Retinal pigment epithelial cell (primary cell): ENCODE data around the gene TXNDC17.

Experiments
- DNase-seq: peaks from one replicate; pipeline ENCODE4 v3.0.0-alpha.2; 2010; ENCODE audit warnings: low read depth
- H3K4me3 ChIP-seq: 2 replicates; pipeline ENCODE4 v1.5.1; 2011; ENCODE audit warnings: mild to moderate bottlenecking, low read length, control low read depth, moderate library complexity
- CTCF ChIP-seq: conservative IDR thresholded peaks from 2 replicates; pipeline ENCODE4 v1.5.1; 2011; ENCODE audit warnings: low read depth, low read length, control low read depth, inconsistent platforms

TXNDC17 gene

DNA sequence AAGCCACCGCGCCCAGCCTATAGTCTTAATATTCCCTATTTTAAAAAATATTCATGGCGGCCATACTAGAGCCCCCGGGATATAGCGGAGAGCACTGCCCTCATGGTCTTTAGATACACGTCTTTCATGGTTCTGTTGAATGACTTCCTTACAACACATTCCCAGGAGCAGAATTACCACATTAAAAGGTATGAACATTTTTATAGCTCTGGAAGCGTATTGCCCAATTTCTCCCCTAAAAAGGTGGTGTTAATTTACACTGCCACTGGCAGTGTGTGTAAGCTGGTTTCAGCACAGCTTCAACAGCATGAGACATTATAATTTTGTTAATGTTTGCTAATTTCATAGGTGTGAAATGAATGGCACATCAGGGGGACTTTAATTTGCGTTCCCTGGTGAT is 29.7 kb downstream of the TXNDC17 start:
- DNase-seq, result no peak
- no peak for TF ChIP-seq CTCF
- H3K4me3 ChIP-seq, result no peak overlapping the region

GRCh38 chr17:6670999-6671398 is 30.1 kb downstream of the TXNDC17 start:
- DNase-seq, result no peak
- no peak for TF ChIP-seq CTCF
- no peak overlapping the region for H3K4me3 ChIP-seq

GRCh38 chr17:6671431-6671830 is 30.6 kb downstream of the TXNDC17 start:
- DNase-seq, result no peak
- no peak for TF ChIP-seq CTCF
- no peak overlapping the region for H3K4me3 ChIP-seq

DNA sequence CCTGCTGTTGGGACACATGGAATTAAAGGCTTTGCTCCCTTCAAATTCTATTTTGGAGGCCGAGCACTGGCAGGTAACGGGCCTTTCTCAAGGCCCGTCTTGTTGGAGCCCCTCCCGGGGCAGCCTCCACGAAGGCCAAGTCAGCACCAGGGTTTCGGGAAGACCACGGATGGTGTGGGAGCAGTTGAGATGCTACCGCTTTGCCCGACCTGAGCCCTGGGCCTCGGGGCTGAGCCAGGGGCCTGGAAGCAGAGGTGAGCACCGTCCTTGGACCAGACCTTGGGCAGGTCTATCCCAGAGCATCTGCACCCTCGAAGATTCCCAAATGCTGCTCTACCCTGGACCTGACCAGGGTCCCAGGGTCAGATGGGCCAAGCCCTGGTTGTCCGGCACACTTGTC is 33.7 kb downstream of the TXNDC17 start:
- no peak for DNase-seq
- TF ChIP-seq CTCF, result no peak
- no peak overlapping the region for H3K4me3 ChIP-seq

- no peak for TF ChIP-seq CTCF
- no peak for DNase-seq
- no peak overlapping the region for H3K4me3 ChIP-seq
These were observed 34.5 kb downstream of the TXNDC17 start for GRCh38 chr17:6675201-6675825.

GRCh38 chr17:6676802-6677157 is 35.9 kb downstream of the TXNDC17 start:
- H3K4me3 ChIP-seq, result no peak overlapping the region
- TF ChIP-seq CTCF, result no peak
- no peak for DNase-seq

GRCh38 chr17:6677158-6677831 is 36.4 kb downstream of the TXNDC17 start:
- no peak for DNase-seq
- H3K4me3 ChIP-seq, result no peak overlapping the region
- no peak for TF ChIP-seq CTCF
